Gastrocnemius medialis (tissue), 4 donors: ENCODE data around the gene SRPK3.

Experiments used
- POLR2A ChIP-seq, 2 donors: fragments of 450-650 bp; IDR thresholded peaks; one replicate each; pipeline ENCODE4 v1.6.1; 2017; ENCODE audit warnings: antibody characterized with exemption in 2 of 2, mild to moderate bottlenecking in 2 of 2, moderate library complexity in 2 of 2
- TF ChIP-seq, protein P1 (sequence below), 5 experiments: fragments of 450-650 bp in 3 of 5; fragments of 200-600 bp in 2 of 5; sonication (generic) in 2 of 5; IDR thresholded peaks in 4 of 5; conservative IDR thresholded peaks in 1 of 5; 1 replicate in 4 of 5; 2 replicates in 1 of 5; pipeline ENCODE4 v1.5.1; 2016 to 2019; ENCODE audit warnings: antibody characterized with exemption in 5 of 5, mild to moderate bottlenecking in 3 of 5, moderate library complexity in 3 of 5

DNA sequence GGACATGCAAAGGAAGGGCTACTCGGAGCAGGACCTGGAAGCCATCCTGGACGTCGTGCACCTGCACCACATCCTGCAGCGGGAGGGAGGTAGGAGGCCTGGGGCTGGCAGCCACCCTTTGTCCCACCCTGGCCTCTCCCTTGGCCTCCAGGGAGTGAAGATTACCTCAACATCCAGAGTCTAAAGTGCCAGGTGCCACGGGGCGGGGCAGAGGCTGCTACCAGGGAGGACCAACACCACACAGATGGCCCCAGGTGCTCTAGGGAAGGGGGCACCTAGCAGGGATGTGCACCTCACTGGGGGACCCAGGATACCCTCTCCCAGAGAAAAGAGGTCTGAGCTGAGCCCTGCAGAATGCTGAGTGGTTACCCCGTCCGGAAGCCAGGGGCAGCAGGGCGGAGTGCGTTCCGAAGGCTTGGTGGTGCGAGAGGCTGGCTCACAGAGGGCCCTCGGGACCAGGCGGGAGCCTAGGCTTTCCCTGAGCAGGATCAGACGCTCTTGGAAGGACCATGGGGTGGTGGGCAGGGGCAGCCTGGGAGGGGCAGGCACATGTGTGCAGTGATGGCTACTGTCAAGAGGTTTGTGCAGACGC lies 40.1 kb upstream of the SRPK3 start:
- TF ChIP-seq, protein P1, sequence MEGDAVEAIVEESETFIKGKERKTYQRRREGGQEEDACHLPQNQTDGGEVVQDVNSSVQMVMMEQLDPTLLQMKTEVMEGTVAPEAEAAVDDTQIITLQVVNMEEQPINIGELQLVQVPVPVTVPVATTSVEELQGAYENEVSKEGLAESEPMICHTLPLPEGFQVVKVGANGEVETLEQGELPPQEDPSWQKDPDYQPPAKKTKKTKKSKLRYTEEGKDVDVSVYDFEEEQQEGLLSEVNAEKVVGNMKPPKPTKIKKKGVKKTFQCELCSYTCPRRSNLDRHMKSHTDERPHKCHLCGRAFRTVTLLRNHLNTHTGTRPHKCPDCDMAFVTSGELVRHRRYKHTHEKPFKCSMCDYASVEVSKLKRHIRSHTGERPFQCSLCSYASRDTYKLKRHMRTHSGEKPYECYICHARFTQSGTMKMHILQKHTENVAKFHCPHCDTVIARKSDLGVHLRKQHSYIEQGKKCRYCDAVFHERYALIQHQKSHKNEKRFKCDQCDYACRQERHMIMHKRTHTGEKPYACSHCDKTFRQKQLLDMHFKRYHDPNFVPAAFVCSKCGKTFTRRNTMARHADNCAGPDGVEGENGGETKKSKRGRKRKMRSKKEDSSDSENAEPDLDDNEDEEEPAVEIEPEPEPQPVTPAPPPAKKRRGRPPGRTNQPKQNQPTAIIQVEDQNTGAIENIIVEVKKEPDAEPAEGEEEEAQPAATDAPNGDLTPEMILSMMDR (IDR thresholded peaks at IDR 0.05 in 4 of 5, conservative IDR thresholded peaks at IDR 0.05 in 1 of 5) = no peak
- TF ChIP-seq POLR2A (IDR thresholded peaks at IDR 0.05) = no peak
